Stimulated activated CD8-positive, alpha-beta memory T cell treated with anti-CD3 and anti-CD28 coated beads, Interleukin-15, amount 100 ng/mL, for 4 hours (primary cell): ENCODE measurements around the gene CPNE2.
A peak's percentile ranks its signal among the peaks of the same experiment; 100 is the strongest.

Experiments used
- DNase-seq, 2 donors: peaks; one replicate each; pipeline ENCODE4 v3.0.0-alpha.2; 2020; ENCODE audit warnings: low read depth in 2 of 2

Gene CPNE2

GRCh38 chr16:57123974-57124674 lies 31.7 kb downstream of the CPNE2 start:
- DNase-seq = no peak

- no peak for DNase-seq
These were observed 33.0 kb downstream of the CPNE2 start for GRCh38 chr16:57125376-57125775.

GRCh38 chr16:57125969-57126368 lies 33.6 kb downstream of the CPNE2 start:
- no peak for DNase-seq

- DNase-seq = no peak
These were observed 34.0 kb downstream of the CPNE2 start for GRCh38 chr16:57126411-57126810.

- DNase-seq = no peak
These were observed 34.8 kb downstream of the CPNE2 start for GRCh38 chr16:57127037-57127763.

GRCh38 chr16:57127836-57128235 lies 35.5 kb downstream of the CPNE2 start:
- DNase-seq = no peak

GRCh38 chr16:57128771-57129389 lies 36.5 kb downstream of the CPNE2 start:
- peak in 1 of 2 donors; percentile 16 for DNase-seq

GRCh38 chr16:57130950-57131321 lies 38.6 kb downstream of the CPNE2 start:
- no peak for DNase-seq

GRCh38 chr16:57131351-57131970 lies 39.1 kb downstream of the CPNE2 start:
- no peak for DNase-seq

- no peak for DNase-seq
These were observed 40.1 kb downstream of the CPNE2 start for GRCh38 chr16:57132470-57132869.

- DNase-seq = no peak
These were observed 40.6 kb downstream of the CPNE2 start for GRCh38 chr16:57133031-57133430.

GRCh38 chr16:57133886-57134285 lies 41.5 kb downstream of the CPNE2 start:
- DNase-seq = no peak

- DNase-seq = no peak
These were observed 42.6 kb downstream of the CPNE2 start for GRCh38 chr16:57134982-57135381.

- no peak for DNase-seq
These were observed 44.7 kb downstream of the CPNE2 start for GRCh38 chr16:57137043-57137442.

GRCh38 chr16:57137566-57138273 lies 45.3 kb downstream of the CPNE2 start:
- DNase-seq = no peak

GRCh38 chr16:57138281-57138935 lies 46.0 kb downstream of the CPNE2 start:
- no peak for DNase-seq

- no peak for DNase-seq
These were observed 48.7 kb downstream of the CPNE2 start for GRCh38 chr16:57140931-57141668.

- DNase-seq = no peak
These were observed 49.6 kb downstream of the CPNE2 start for GRCh38 chr16:57141822-57142631.

- DNase-seq = no peak
These were observed 51.0 kb downstream of the CPNE2 start for GRCh38 chr16:57143149-57143921.
